GM19467 (cell line): ENCODE measurements around the gene CMTM4.
"Not testable (repeated sequence)": the region's sequence is repeated elsewhere in the genome, so short reads cannot be mapped to it uniquely, and the experiment has no call there.

ENCODE experiments used
- ATAC-seq: cut with Tn5 transposase; IDR thresholded peaks from one replicate; pipeline ENCODE4 v1.9.1; 2021; ENCODE audit warnings: mild to moderate bottlenecking, moderate library complexity; ENCODE audit not compliant: unreplicated experiment

Gene CMTM4

DNA sequence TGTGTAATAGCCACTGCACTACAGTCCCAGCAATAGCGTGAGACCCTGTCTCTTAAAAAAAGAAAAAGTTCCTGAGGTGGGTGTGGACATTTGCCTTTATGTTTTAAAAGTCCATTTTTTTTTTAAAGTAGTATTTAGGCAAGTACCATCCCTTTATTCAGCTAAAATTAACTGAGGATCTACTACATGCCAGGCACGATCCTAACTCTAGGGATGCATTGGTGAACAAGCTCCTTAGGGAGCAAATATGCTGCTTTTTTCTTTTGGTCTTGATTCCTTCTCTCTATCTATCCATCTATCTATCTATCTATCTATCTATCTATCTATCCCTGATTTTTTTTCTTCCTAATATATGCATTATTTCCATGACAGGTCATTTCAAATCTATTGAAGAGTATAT, 47.4 kb downstream of the CMTM4 start:
- no peak for ATAC-seq

DNA sequence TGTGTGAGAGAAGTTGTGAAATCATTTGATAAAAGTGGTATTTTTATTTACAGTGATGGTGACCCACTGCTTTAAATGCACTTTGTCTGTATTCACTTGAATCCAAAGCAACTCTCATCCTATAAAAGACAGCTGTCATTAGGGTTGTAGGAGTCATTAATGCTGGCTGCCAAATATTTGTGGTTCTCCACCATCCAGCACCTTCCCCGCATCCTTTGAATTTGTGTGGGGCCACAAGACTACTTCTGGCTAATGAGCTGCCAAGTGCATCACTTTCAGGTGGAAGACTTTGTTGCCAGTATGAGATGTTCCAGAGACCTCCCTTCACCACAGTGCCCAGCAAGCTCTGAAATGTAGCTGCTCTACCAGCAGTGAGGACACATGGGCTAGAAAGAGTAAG, 48.7 kb downstream of the CMTM4 start:
- ATAC-seq = no peak

DNA sequence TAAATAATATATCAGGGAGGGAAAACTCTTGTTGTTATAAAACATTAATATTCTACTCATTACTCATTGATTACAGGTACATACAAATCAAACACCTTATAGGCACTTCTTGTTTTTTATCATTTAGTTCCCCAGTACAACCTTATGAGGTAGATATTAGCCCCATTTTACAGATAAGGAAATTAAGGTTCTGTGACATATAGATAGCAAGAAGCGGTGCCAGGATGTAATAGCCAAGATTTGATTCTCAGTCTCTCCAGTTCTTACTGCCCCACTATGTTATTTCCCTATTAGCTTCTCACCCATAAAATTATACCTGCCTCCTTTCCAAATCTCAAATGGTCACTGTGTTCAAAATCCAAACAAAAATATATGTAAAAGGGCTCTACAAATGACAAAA, 55.2 kb downstream of the CMTM4 start:
- ATAC-seq = no peak

DNA sequence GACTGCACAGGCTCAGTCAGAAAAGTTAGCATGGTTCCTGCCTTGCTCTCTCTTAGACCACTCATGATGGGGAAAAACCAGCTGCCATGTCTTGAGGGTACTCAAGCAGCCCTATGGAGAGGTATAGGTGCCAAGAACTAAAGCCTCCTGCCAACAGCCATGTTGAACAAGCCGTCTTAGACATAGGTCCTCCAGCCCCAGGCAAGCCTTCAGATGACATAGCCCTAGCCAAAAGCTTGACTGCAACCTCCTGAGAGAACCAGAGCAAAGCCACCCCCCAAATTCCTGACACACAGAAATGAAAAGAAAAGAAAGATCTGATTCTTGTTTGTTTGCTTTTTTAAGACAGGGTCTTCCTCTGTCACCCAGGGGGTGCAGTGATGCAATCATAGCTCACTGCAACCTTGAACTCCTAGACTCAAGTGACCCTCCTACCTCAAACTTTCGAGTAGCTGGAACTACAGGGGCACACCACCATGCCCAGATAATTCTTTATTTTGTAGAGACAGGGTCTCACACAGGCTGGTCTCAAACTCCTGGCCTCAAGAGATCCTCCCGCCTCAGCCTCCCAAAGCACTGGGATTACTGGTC, 55.7 kb downstream of the CMTM4 start:
- ATAC-seq = no peak

DNA sequence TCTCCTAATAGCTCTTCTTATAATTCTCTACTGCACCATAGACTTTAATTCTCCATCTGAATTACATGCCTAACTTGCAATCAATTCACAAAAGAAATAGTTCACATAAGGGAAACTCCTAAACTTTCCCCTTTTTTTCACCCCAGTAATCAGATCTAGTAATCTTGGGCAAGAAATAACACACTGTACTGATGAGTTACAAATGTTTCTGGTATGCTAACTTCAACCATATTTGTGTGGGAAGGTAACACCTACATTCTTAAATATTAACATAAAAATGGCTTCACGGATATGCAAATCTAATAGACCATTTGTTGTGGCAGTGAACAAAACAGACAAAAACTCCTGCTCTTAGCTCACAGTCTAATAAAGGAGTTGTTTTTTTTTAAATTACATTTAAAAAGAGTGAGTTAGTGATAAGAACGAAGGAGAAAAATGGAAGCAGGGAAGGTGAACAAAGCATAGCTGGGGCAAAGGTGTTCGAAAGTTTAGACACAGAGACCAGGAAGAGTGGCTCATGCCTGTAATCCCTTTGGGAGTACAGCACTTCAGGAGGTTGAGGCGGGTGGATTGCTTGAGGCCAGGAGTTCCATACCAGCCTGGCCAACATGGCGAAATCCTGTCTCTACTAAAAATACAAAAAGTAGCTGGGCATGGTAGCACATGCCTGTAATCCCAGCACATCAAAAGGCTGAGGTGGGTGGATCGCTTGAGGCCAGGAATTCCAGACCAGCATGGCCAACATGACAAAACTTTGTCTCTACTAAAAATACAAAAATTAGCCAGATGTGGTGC, 57.3 kb downstream of the CMTM4 start:
- ATAC-seq = no peak

DNA sequence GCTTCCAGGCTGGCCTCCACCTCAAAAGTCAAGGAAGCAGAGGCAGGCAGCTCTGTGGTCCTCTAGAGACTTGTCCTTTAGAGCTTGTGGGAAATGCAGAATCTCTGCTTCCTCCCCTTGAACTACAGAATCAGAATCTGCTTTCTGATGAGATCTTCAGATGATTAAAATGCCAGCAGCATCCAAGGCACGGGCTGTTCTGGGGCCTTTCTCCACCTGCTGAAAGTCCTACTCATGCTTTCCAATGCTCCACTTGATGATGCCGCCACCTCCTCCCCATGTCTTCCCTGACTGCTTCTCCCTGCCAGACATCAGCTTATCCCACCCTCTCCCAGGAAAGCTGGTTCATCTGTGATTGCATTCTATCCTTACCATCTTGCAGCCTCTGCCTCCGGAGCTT, 58.7 kb downstream of the CMTM4 start:
- no peak for ATAC-seq

DNA sequence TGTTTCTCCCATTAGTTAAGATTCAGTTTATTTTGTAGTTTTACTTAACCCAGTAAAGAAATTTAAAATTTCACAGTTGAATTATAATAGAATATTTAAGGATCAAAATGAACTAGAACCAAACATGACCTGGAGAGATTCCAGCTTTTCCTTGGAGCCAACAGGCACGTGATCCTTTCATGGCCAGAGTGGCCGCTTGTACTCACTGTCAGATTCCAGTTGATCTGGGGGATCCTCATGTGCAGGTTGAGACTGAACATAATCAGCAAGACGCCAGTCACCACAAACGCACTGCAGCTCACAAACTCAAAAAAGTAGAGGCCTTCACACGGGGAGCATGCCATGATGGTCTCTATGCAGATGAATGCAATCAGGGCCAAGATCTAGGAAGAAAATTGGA, 60.3 kb downstream of the CMTM4 start:
- no peak for ATAC-seq

DNA sequence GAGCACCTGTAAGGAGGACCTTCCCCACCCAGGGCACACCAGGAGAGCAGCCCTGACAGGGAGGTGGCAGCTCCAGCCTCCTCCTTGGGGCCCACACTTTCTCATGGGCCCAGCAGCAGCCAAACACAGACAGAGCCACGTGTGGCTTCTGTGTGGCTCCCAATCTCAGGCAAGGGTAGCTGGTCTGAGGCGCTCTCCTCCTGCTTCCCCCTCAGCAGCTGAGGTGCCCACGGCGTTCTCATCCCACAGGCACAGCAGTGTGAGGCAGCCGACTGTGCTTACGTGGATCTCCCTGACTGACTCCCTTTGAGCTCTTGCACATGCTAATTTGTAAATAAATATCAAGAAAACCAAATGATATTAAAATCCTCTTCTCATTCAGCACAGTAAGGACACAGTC, 61.1 kb downstream of the CMTM4 start:
- ATAC-seq = no peak

DNA sequence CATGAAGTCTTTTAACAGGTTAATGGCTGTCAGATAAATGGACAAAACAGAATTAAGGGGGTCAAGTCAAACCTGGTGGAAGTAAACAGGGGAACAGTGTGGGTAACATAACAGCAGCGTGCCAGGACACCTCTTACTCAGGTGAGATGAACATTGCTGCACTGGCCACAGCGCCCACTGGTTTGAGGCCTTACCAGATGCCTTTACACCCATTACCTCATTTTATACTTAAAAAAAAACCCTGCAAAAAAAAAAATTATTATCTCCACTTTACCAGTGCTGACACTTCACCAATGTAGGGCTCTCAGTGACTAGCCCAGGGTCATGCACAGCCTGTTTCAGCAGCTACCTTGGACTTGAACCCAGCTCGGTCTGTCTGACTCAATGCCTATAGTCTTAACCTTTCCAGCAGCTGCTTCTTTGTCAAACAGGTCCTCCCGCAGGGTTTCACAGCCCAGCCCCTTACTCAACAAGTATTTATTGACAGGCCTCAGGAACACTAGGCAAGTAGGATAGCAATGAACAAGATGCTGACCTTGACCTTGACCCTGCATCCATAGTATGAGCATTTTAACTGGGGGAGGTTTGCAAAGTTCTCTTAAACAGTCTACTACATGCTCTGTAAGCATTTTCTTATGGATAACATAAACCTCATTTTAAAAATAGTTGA, 61.9 kb downstream of the CMTM4 start:
- ATAC-seq = no peak

DNA sequence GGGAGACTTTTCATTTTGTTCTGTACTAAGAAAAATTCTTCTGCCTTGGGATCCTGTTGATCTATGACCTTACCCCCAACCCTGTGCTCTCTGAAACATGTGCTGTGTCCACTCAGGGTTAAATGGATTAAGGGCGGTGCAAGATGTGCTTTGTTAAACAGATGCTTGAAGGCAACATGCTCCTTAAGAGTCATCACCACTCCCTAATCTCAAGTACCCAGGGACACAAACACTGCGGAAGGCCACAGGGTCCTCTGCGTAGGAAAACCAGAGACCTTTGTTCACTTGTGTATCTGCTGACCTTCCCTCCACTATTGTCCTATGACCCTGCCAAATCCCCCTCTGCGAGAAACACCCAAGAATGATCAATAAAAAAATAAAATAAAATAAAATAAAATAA, 65.0 kb downstream of the CMTM4 start:
- ATAC-seq = not testable (repeated sequence)

DNA sequence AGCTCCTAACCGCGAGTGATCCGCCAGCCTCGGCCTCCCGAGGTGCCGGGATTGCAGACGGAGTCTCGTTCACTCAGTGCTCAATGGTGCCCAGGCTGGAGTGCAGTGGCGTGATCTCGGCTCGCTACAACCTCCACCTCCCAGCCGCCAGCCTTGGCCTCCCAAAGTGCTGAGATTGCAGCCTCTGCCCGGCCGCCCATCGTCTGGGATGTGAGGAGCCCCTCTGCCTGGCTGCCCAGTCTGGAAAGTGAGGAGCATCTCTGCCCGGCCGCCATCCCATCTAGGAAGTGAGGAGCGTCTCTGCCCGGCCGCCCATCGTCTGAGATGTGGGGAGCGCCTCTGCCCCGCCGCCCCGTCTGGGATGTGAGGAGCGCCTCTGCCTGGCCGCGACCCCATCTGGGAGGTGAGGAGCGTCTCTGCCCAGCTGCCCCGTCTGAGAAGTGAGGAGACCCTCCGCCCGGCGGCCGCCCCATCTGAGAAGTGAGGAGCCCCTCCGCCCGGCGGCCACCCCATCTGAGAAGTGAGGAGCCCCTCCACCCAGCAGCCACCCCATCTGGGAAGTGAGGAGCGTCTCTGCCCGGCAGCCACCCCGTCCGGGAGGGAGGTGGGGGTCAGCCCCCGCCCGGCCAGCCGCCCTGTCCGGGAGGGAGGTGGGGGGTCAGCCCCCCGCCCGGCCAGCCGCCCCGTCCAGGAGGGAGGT, 65.8 kb downstream of the CMTM4 start:
- ATAC-seq = not testable (repeated sequence)

DNA sequence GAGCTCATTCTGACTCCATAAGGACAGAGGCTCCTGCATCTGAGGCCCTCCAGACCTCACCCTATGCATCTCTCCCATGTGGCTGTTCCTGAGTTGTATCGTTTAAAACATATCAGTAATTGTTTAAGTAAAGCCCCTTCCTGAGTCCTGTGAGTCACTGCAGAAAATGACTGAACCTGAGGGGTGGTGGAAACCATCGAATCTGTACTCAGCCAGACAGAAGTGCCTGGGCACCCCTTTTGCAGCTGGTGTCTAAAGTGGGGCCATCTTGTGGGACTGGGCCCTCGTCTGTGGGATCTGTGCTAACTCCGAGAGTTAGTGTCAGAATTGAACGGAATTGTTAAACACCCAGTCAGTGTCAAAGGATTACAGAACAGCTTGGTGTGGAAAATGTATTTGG, 66.7 kb downstream of the CMTM4 start:
- no peak for ATAC-seq

DNA sequence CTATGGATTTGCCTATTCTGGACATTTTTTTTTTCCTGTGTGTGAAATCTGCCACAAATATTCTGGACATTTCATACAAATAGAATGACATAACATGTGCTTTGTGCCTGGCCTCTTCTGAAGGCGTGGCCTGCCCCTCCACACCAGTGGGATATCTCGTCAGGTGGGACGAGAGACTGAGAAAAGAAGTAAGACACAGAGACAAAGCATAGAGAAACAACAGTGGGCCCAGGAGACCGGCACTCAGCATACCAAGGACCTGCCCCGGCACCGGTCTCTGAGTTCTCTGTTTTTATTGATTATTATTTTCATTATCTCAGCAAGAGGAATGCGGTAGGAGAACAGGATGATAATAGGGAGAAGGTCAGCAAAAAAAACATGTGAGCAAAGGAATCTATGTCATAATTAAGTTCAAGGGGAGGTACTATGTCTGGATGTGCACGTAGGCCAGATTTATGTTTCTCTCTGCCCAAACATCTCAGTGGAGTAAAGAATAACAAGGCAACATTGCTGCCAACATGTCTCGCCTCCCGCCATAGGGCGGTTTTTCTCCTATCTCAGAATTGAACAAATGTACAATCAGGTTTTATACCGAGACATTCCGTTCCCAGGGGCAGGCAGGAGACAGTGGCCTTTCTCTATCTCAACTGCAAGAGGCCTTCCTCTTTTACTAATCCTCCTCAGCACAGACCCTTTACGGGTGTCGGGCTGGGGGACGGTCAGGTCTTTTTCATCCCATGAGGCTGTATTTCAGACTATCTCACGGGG, 68.7 kb downstream of the CMTM4 start:
- not testable (repeated sequence) for ATAC-seq

DNA sequence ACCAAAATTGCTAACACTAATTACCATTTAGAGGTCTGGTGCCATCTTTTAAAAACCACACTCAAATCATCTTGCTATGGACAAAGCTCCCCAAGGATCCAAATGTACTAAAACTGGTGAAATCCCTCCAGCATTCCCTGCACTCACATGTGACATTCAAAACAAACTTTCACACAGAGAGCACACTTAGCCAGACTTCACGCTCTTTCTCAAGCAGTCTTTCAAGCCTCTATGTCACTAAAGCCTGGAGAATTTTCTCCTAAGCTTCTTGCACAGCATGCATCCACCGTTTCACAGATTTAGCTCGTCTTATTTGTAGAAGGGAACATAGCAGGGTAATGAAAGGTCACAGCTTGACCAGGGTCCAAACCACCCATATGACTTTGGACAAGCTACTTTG, 72.8 kb downstream of the CMTM4 start:
- no peak for ATAC-seq

DNA sequence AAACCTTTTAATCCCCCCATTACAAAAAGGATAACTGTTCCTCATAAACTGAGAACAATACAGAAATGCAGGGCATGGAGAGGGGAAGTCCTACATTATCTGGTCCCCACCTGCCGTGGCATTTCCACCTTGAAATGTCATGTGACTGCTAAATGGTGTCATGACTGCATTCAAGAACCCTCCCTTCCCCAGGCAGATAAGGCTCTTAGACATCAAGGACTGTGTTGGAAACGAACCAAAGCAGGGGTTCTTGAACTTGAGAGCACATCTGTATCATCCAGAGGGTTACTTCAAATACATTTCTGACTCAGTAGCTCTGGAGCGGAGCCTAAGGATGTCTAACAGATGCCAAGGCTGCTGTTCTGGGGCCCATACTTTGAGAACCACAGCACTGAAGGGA, 73.7 kb downstream of the CMTM4 start:
- ATAC-seq = no peak

DNA sequence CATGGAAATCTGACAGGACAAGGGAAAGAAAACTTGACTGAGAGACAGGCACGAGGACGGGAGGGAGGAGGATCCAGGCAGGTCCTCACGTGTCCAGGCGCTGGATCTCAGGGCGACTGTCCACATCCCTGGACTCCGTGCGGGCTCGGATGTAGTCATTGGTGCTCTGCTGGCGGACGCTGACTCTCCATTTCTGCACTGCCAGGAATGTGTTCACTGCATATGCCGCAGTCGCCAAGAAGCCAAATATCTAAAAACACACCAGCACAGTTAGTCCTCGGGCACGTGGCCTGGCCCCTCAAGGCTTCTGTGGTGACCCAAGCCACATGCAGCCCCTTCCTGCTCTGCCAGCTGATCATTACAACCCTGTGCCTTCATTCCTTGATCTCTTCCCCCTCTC, 74.6 kb downstream of the CMTM4 start:
- no peak for ATAC-seq

DNA sequence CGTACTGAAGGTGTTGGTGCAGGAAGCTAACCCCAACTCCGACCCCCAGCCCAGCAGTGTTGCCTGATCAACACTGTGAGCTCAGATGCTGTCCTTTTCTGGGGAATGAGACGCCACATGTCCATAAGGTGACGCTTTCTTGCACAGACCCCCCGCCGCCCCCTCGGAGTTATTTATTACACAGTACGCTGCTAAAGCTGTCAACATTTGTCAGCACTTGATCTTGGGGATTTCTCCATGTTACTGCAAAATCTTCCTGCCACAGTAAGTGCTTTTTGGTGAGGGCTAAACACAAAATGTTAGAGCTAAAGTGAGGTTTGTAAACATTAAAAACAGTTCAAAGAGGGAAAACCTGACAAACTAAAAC, 76.1 kb downstream of the CMTM4 start:
- ATAC-seq = no peak

DNA sequence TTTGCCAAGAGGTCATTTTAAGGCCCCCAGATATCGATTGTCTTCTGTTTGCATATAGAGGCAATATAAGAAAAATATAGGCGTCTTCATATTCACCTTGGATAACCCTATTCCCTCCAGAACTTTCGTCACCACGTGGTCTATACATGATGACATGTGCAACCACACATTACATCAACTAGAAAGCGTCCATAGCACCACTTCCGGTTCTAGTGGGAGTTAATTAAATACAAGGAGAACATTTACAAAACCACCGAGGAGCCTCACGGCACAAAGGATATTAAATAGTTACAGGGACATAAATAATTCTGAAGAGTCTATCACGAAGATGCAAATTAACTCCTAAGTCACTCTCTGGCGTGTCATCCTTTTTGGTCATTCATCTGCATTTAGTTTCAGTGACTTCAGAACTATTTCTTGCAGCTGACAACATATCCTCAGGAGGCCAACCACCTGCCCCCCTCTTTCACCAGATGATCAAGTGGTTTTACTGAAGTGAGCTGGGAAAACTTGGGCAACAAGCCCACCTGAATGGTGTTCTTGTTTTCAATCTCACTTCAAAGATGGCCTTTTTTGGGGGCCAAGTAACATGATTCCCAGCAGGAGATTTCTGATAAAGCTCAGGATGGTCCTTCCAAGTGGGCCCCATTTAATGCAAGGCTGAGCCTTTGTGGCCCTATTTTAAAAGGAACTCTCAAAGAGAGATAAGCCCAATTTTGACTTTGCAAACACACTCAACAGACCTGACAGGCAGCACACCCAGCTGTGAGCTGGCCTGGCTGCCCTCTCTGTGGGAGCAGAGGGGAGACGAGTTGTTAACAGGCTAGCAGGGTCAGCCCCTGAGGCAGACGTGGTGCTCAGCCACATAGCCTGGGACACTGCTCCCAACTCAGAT, 76.8 kb downstream of the CMTM4 start:
- no peak for ATAC-seq

DNA sequence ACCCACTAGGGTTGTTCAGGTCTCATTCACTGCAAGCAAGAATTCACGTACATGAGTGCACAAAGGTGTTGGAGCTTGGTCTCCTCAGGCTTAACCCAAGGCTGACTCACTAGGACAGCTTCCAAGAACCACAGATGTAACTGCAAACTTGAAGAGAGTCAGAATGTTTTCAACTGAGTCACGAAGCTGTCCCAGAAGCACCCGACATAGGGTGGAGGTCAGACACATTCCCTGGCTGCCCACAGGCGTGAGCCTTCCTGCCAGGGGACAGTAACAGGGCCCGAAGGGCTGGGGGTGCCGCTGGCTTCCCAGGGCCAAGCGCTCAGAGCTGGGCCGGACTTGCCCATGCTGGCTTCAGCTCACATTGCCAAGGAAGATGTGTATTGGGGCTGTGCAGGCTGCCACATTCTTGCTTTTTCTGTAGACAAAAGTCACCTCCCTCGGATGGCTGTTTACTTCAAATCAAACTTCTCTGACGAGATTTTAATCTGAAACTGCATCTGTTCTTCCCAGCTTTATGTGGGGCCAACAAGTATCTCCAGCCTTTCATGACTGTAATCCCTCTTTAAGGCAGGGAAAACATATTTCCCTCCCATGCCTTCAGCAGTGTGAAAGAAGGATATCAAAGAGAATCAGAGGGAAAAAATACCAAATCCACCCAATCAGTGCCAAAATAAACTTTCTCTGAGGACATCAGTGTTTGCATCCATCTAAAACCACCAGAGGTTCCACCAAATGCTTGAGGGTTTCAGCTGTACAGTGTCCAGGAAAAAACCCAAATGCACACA, 77.8 kb downstream of the CMTM4 start:
- ATAC-seq = no peak
